CD4-positive, CD25-positive, alpha-beta regulatory T cell (primary cell): ENCODE measurements around the gene PSPN. TPM values are rescaled to one million over a fixed set of nuclear protein-coding genes. Genes with fewer than 3 reads are reported as not detected.

ENCODE experiments used
- ATAC-seq, 2 donors: fragments of 150-1000 bp; cut with Tn5 transposase; one replicate each; pipeline ENCODE4 v1.10.0; 2021; ENCODE audit warnings: low read depth in 2 of 2, moderate number of reproducible peaks in 2 of 2, moderate library complexity in 1 of 2
- DNase-seq, 3 donors: peaks; one replicate each; pipeline versions ENCODE4 v3.0.0 to v3.0.0-alpha.2; 2012 to 2022; ENCODE audit warnings: mixed read lengths in 1 of 3
- H3K27ac ChIP-seq: one replicate; pipeline ENCODE4 v1.7.0; 2013; ENCODE audit warnings: mild to moderate bottlenecking, low read length; ENCODE audit not compliant: insufficient read depth, poor library complexity, severe bottlenecking
- H3K27me3 ChIP-seq: one replicate; pipeline ENCODE4 v1.7.0; 2013; ENCODE audit warnings: low read length; ENCODE audit not compliant: control insufficient read depth, insufficient read depth
- H3K36me3 ChIP-seq: one replicate; pipeline ENCODE4 v1.7.0; 2013; ENCODE audit warnings: mild to moderate bottlenecking, low read length, moderate library complexity; ENCODE audit not compliant: control insufficient read depth, insufficient read depth
- H3K4me1 ChIP-seq: 2 replicates; pipeline ENCODE4 v1.7.0; 2013; ENCODE audit warnings: mild to moderate bottlenecking, low read length; ENCODE audit not compliant: insufficient read depth, control insufficient read depth, poor library complexity, severe bottlenecking
- H3K4me3 ChIP-seq: one replicate; pipeline ENCODE4 v1.7.0; 2013; ENCODE audit warnings: low read depth, mild to moderate bottlenecking, low read length, moderate library complexity
- H3K9me3 ChIP-seq, 2 experiments: 1 replicate in 1 of 2; 2 replicates in 1 of 2; pipeline ENCODE4 v1.7.0; 2013; ENCODE audit warnings: low read length in 2 of 2, mild to moderate bottlenecking in 1 of 2, moderate library complexity in 1 of 2; ENCODE audit not compliant: control insufficient read depth in 2 of 2
- H3K27ac Mint-ChIP-seq, 3 donors: one replicate each; pipeline ENCODE4 v1.8.0; 2020 to 2022; ENCODE audit warnings: mild to moderate bottlenecking in 3 of 3, mixed read lengths in 3 of 3, moderate library complexity in 2 of 3
- H3K27me3 Mint-ChIP-seq: one replicate; pipeline ENCODE4 v1.8.0; 2022; ENCODE audit warnings: mild to moderate bottlenecking, mixed read lengths
- H3K36me3 Mint-ChIP-seq: one replicate; pipeline ENCODE4 v1.8.0; 2020; ENCODE audit warnings: mixed read lengths
- H3K4me1 Mint-ChIP-seq, 4 donors: one replicate each; pipeline ENCODE4 v1.8.0; 2020 to 2022; ENCODE audit warnings: mixed read lengths in 4 of 4, mild to moderate bottlenecking in 1 of 4
- H3K4me3 Mint-ChIP-seq, 4 donors: one replicate each; pipeline ENCODE4 v1.8.0; 2020 to 2022; ENCODE audit warnings: mild to moderate bottlenecking in 4 of 4, mixed read lengths in 4 of 4, moderate library complexity in 3 of 4
- H3K9me3 Mint-ChIP-seq, 7 donors: one replicate each; pipeline ENCODE4 v1.8.0; 2020 to 2022; ENCODE audit warnings: mixed read lengths in 7 of 7, mild to moderate bottlenecking in 3 of 7, moderate library complexity in 2 of 7
- polyA plus RNA-seq, 4 donors: library from polyadenylated mRNA; unstranded; fragments of 300-500 nt; fragmentation: Illumina TruSeq; gene quantifications; one replicate each; pipeline ENCODE4 v1.2.3, GENCODE V29; 2021
- total RNA-seq: library from RNA; stranded (reverse); gene quantifications from one replicate; pipeline ENCODE4 v1.2.3, GENCODE V29; 2022

The PSPN gene
- total RNA-seq = 1.0 TPM
- polyA plus RNA-seq = under 1 TPM; 0.41 to 0.90 (median 0.65) TPM

GRCh38 chr19:6375411-6376010 is at the start of gene PSPN:
TSS of gene PSPN (minus strand) at chr19:6375933. CDS start at chr19:6375849, 84 bp downstream.
- Histone ChIP-seq H3K4me3 (no peak within 1 kb of the TSS), H3K36me3 (peaks cover 16% of the 10 kb centered on the region), H3K9me3 (no peaks in the 10 kb centered on the region), H3K4me1 (peaks cover 10% of the 10 kb centered on the region), H3K27ac (peak within 1 kb of the TSS; percentile 33), H3K27me3 (no peaks in the 10 kb centered on the region)
- H3K27ac Mint-ChIP-seq = no peak within 1 kb of the TSS
- no peaks in the 10 kb centered on the region for H3K27me3 Mint-ChIP-seq
- no peak for DNase-seq
- H3K9me3 Mint-ChIP-seq = no peaks in the 10 kb centered on the region
- ATAC-seq = no peak
- H3K4me1 Mint-ChIP-seq = peaks cover 4 to 18% (median 9%) of the 10 kb centered on the region in 4 donors
- peak within 1 kb of the TSS in 1 of 4 donors; percentile 54 for H3K4me3 Mint-ChIP-seq
- peaks cover 7% of the 10 kb centered on the region for H3K36me3 Mint-ChIP-seq

GRCh38 chr19:6424939-6425731 is 49.4 kb upstream of the PSPN start:
- Mint-ChIP-seq H3K9me3 (no peaks in the 10 kb centered on the region), H3K27ac (peak overlapping the region; percentile 65 to 95 (median 85)), H3K36me3 (peaks cover 6% of the 10 kb centered on the region), H3K4me3 (peak overlapping the region; percentile 77 to 90 (median 84)), H3K27me3 (no peaks in the 10 kb centered on the region), H3K4me1 (peaks cover 0 to 48% (median 22%) of the 10 kb centered on the region in 4 donors)
- ATAC-seq (peak; percentile 86 to 88), DNase-seq (peak; percentile 99 to 100 (median 100))
- peak overlapping the region; percentile 85 for H3K27ac ChIP-seq
- no peaks in the 10 kb centered on the region for H3K9me3 ChIP-seq
- peak overlapping the region; percentile 41 for H3K4me3 ChIP-seq
- no peaks in the 10 kb centered on the region for H3K27me3 ChIP-seq
- peaks cover 20% of the 10 kb centered on the region for H3K36me3 ChIP-seq
- peaks cover 33% of the 10 kb centered on the region for H3K4me1 ChIP-seq

- peak within 1 kb of the TSS; percentile 88 to 91 (median 89) for H3K4me3 Mint-ChIP-seq
- peaks cover 27% of the 10 kb centered on the region for H3K36me3 ChIP-seq
- no peaks in the 10 kb centered on the region for H3K27me3 ChIP-seq
- peak within 1 kb of the TSS; percentile 85 for H3K27ac ChIP-seq
- H3K9me3 ChIP-seq = no peaks in the 10 kb centered on the region
- H3K4me3 ChIP-seq = peak within 1 kb of the TSS; percentile 75
- ATAC-seq (no peak), DNase-seq (peak in 1 of 3 donors; percentile 39)
- H3K4me1 ChIP-seq = peaks cover 33% of the 10 kb centered on the region
- H3K27ac Mint-ChIP-seq = peak within 1 kb of the TSS; percentile 65 to 95 (median 88)
- peaks cover 0 to 43% (median 22%) of the 10 kb centered on the region in 4 donors for H3K4me1 Mint-ChIP-seq
- H3K9me3 Mint-ChIP-seq = no peaks in the 10 kb centered on the region
- H3K27me3 Mint-ChIP-seq = no peaks in the 10 kb centered on the region
- peaks cover 11% of the 10 kb centered on the region for H3K36me3 Mint-ChIP-seq
Measured at GRCh38 chr19:6424195-6424938, 48.6 kb upstream of the PSPN start, which contains the start of gene KHSRP. TSS of gene KHSRP (minus strand) at chr19:6424811. CDS start at chr19:6424701, 110 bp downstream.

- Mint-ChIP-seq H3K27me3 (no peaks in the 10 kb centered on the region), H3K4me1 (peaks cover 0 to 43% (median 22%) of the 10 kb centered on the region in 4 donors), H3K4me3 (peak overlapping the region; percentile 88 to 91 (median 89)), H3K27ac (peak overlapping the region; percentile 12 to 88 (median 86)), H3K9me3 (no peaks in the 10 kb centered on the region), H3K36me3 (peaks cover 13% of the 10 kb centered on the region)
- peaks cover 33% of the 10 kb centered on the region for H3K4me1 ChIP-seq
- peaks cover 35% of the 10 kb centered on the region for H3K36me3 ChIP-seq
- no peaks in the 10 kb centered on the region for H3K9me3 ChIP-seq
- H3K27me3 ChIP-seq = no peaks in the 10 kb centered on the region
- DNase-seq = peak in 1 of 3 donors; percentile 45
- no peak for ATAC-seq
- H3K4me3 ChIP-seq = peak overlapping the region; percentile 75
- peak overlapping the region; percentile 66 for H3K27ac ChIP-seq
Measured at GRCh38 chr19:6423499-6424194, 47.9 kb upstream of the PSPN start.

- no peaks in the 10 kb centered on the region for H3K27me3 ChIP-seq
- H3K4me1 Mint-ChIP-seq = peaks cover 0 to 43% (median 22%) of the 10 kb centered on the region in 4 donors
- ATAC-seq (no peak), DNase-seq (no peak)
- H3K36me3 ChIP-seq = peaks cover 58% of the 10 kb centered on the region
- no peaks in the 10 kb centered on the region for H3K9me3 ChIP-seq
- peaks cover 15% of the 10 kb centered on the region for H3K36me3 Mint-ChIP-seq
- peak overlapping the region in 2 of 3 donors; percentile 5 to 20 for H3K27ac Mint-ChIP-seq
- H3K4me3 ChIP-seq = no peak overlapping the region
- no peaks in the 10 kb centered on the region for H3K27me3 Mint-ChIP-seq
- peak overlapping the region in 1 of 4 donors; percentile 88 for H3K4me3 Mint-ChIP-seq
- peaks cover 33% of the 10 kb centered on the region for H3K4me1 ChIP-seq
- H3K27ac ChIP-seq = no peak overlapping the region
- no peaks in the 10 kb centered on the region for H3K9me3 Mint-ChIP-seq
Measured at GRCh38 chr19:6421075-6422014, 45.6 kb upstream of the PSPN start.

- H3K4me3 ChIP-seq = no peak overlapping the region
- ATAC-seq = no peak
- Mint-ChIP-seq H3K4me1 (peaks cover 0 to 28% (median 15%) of the 10 kb centered on the region in 4 donors), H3K36me3 (peaks cover 15% of the 10 kb centered on the region), H3K27me3 (no peaks in the 10 kb centered on the region), H3K9me3 (no peaks in the 10 kb centered on the region), H3K27ac (no peak overlapping the region), H3K4me3 (no peak overlapping the region)
- H3K9me3 ChIP-seq = no peaks in the 10 kb centered on the region
- peaks cover 76% of the 10 kb centered on the region for H3K36me3 ChIP-seq
- DNase-seq = no peak
- H3K27me3 ChIP-seq = no peaks in the 10 kb centered on the region
- H3K4me1 ChIP-seq = peaks cover 21% of the 10 kb centered on the region
- no peak overlapping the region for H3K27ac ChIP-seq
Measured at GRCh38 chr19:6418562-6418932, 42.8 kb upstream of the PSPN start.
